Measurements from ENCODE around the gene KCNK18.

KCNK18 gene

GRCh38 chr10:117253908-117254307 lies 56.6 kb downstream of the KCNK18 start:
- no peak overlapping the region for H3K27ac ChIP-seq (ENCODE audit: low read depth, low read length)
- H3K4me3 ChIP-seq (ENCODE audit: low read length) = no peak overlapping the region
- no peaks in the 10 kb centered on the region for H3K27me3 ChIP-seq (ENCODE audit: control insufficient read depth, insufficient read depth, low read length)
- no peak overlapping the region for H3K9ac ChIP-seq (ENCODE audit: low read length)
- H3K36me3 ChIP-seq (ENCODE audit: control insufficient read depth, insufficient read depth, low read length) = no peaks in the 10 kb centered on the region
- H3K4me1 ChIP-seq (ENCODE audit: control insufficient read depth, insufficient read depth, low read length) = no peaks in the 10 kb centered on the region

GRCh38 chr10:117254338-117254737 lies 57.0 kb downstream of the KCNK18 start:
- no peaks in the 10 kb centered on the region for H3K27me3 ChIP-seq (ENCODE audit: control insufficient read depth, insufficient read depth, low read length)
- H3K4me3 ChIP-seq (ENCODE audit: low read length) = no peak overlapping the region
- no peak overlapping the region for H3K9ac ChIP-seq (ENCODE audit: low read length)
- no peaks in the 10 kb centered on the region for H3K4me1 ChIP-seq (ENCODE audit: control insufficient read depth, insufficient read depth, low read length)
- no peaks in the 10 kb centered on the region for H3K36me3 ChIP-seq (ENCODE audit: control insufficient read depth, insufficient read depth, low read length)
- H3K27ac ChIP-seq (ENCODE audit: low read depth, low read length) = no peak overlapping the region

- Histone ChIP-seq H3K4me3 (ENCODE audit: low read length) (no peak overlapping the region), H3K36me3 (ENCODE audit: control insufficient read depth, insufficient read depth, low read length) (no peaks in the 10 kb centered on the region), H3K9ac (ENCODE audit: low read length) (no peak overlapping the region), H3K27me3 (ENCODE audit: control insufficient read depth, insufficient read depth, low read length) (no peaks in the 10 kb centered on the region), H3K27ac (ENCODE audit: low read depth, low read length) (no peak overlapping the region), H3K4me1 (ENCODE audit: control insufficient read depth, insufficient read depth, low read length) (no peaks in the 10 kb centered on the region)
Measured at GRCh38 chr10:117254774-117255735, 57.8 kb downstream of the KCNK18 start.

GRCh38 chr10:117255835-117256460 lies 58.7 kb downstream of the KCNK18 start:
- H3K9ac ChIP-seq (ENCODE audit: low read length) = no peak overlapping the region
- H3K4me3 ChIP-seq (ENCODE audit: low read length) = no peak overlapping the region
- no peaks in the 10 kb centered on the region for H3K36me3 ChIP-seq (ENCODE audit: control insufficient read depth, insufficient read depth, low read length)
- no peak overlapping the region for H3K27ac ChIP-seq (ENCODE audit: low read depth, low read length)
- no peaks in the 10 kb centered on the region for H3K4me1 ChIP-seq (ENCODE audit: control insufficient read depth, insufficient read depth, low read length)
- H3K27me3 ChIP-seq (ENCODE audit: control insufficient read depth, insufficient read depth, low read length) = no peaks in the 10 kb centered on the region

GRCh38 chr10:117256910-117257309 lies 59.6 kb downstream of the KCNK18 start:
- H3K27me3 ChIP-seq (ENCODE audit: control insufficient read depth, insufficient read depth, low read length) = no peaks in the 10 kb centered on the region
- H3K9ac ChIP-seq (ENCODE audit: low read length) = no peak overlapping the region
- no peaks in the 10 kb centered on the region for H3K36me3 ChIP-seq (ENCODE audit: control insufficient read depth, insufficient read depth, low read length)
- H3K4me1 ChIP-seq (ENCODE audit: control insufficient read depth, insufficient read depth, low read length) = no peaks in the 10 kb centered on the region
- H3K27ac ChIP-seq (ENCODE audit: low read depth, low read length) = no peak overlapping the region
- no peak overlapping the region for H3K4me3 ChIP-seq (ENCODE audit: low read length)

- no peaks in the 10 kb centered on the region for H3K4me1 ChIP-seq (ENCODE audit: control insufficient read depth, insufficient read depth, low read length)
- H3K36me3 ChIP-seq (ENCODE audit: control insufficient read depth, insufficient read depth, low read length) = no peaks in the 10 kb centered on the region
- no peak overlapping the region for H3K9ac ChIP-seq (ENCODE audit: low read length)
- no peak overlapping the region for H3K27ac ChIP-seq (ENCODE audit: low read depth, low read length)
- no peaks in the 10 kb centered on the region for H3K27me3 ChIP-seq (ENCODE audit: control insufficient read depth, insufficient read depth, low read length)
- no peak overlapping the region for H3K4me3 ChIP-seq (ENCODE audit: low read length)
Measured at GRCh38 chr10:117257721-117258120, 60.4 kb downstream of the KCNK18 start.

- no peaks in the 10 kb centered on the region for H3K36me3 ChIP-seq (ENCODE audit: control insufficient read depth, insufficient read depth, low read length)
- H3K27ac ChIP-seq (ENCODE audit: low read depth, low read length) = no peak overlapping the region
- no peaks in the 10 kb centered on the region for H3K27me3 ChIP-seq (ENCODE audit: control insufficient read depth, insufficient read depth, low read length)
- H3K4me3 ChIP-seq (ENCODE audit: low read length) = no peak overlapping the region
- no peak overlapping the region for H3K9ac ChIP-seq (ENCODE audit: low read length)
- no peaks in the 10 kb centered on the region for H3K4me1 ChIP-seq (ENCODE audit: control insufficient read depth, insufficient read depth, low read length)
Measured at GRCh38 chr10:117259279-117259678, 62.0 kb downstream of the KCNK18 start.

Data from rectal smooth muscle tissue (tissue), 1 donor.